Testis (tissue), 3 donors: Measurements from ENCODE around the gene COL4A3. TPM values are rescaled to one million over a fixed set of nuclear protein-coding genes. Genes with fewer than 3 reads are reported as not detected.

Experiments
- DNase-seq: peaks from one replicate; pipeline ENCODE4 v3.0.0-alpha.2; 2019
- H3K27ac ChIP-seq, 2 donors: fragments of 200-600 bp; sonication (generic); one replicate each; pipeline ENCODE4 v1.5.1; 2019
- H3K27me3 ChIP-seq: fragments of 200-600 bp; sonication (generic); one replicate; pipeline ENCODE4 v1.5.1; 2019
- H3K36me3 ChIP-seq: fragments of 200-600 bp; sonication (generic); one replicate; pipeline ENCODE4 v1.5.1; 2017; ENCODE audit warnings: low read depth; ENCODE audit errors: missing control alignments
- H3K4me1 ChIP-seq: fragments of 200-600 bp; sonication (generic); one replicate; pipeline ENCODE4 v1.5.1; 2019
- H3K4me3 ChIP-seq, 2 donors: fragments of 200-600 bp; sonication (generic); one replicate each; pipeline ENCODE4 v1.5.1; 2017 to 2019
- H3K9me3 ChIP-seq: fragments of 200-600 bp; sonication (generic); one replicate; pipeline ENCODE4 v1.5.1; 2017
- CTCF ChIP-seq, 3 experiments: fragments of 450-650 bp in 2 of 3; fragments of 200-600 bp in 1 of 3; sonication (generic) in 1 of 3; IDR thresholded peaks; one replicate each; pipeline ENCODE4 v1.5.1; 2016 to 2019; ENCODE audit warnings: antibody characterized with exemption in 3 of 3, mild to moderate bottlenecking in 2 of 3, moderate library complexity in 1 of 3
- POLR2A ChIP-seq: fragments of 450-650 bp; IDR thresholded peaks from one replicate; pipeline ENCODE4 v1.6.1; 2017; ENCODE audit warnings: antibody characterized with exemption, mild to moderate bottlenecking, moderate library complexity
- WGBS, 2 donors: methylation state at CpG; one replicate each; pipeline ENCODE4 v1.1.5; 2018; 5-methylcytosine and 5-hydroxymethylcytosine counted together
- intact Hi-C: fragments of 100-400 bp; cut with DNase I; formaldehyde crosslinking; loops from one replicate; pipeline ENCODE4 v1.15.1; 2023; ENCODE audit warnings: low total_unique reads
- polyA plus RNA-seq: library from polyadenylated mRNA; stranded (reverse); fragments of 350-450 nt; fragmentation: Illumina TruSeq; extraction: RNeasy Lipid Tissue Mini Kit (QIAGEN cat#74804); gene quantifications from one replicate; pipeline ENCODE4 v1.2.3, GENCODE V29; 2014; ENCODE audit warnings: low read depth, low replicate concordance; ENCODE audit not compliant: insufficient read depth
- total RNA-seq, 2 donors: library from RNA; depleted of rRNA; stranded (reverse); fragments of >200 nt; gene quantifications; one replicate each; pipeline ENCODE4 v1.2.3, GENCODE V29; 2016

The COL4A3 gene
- total and polyA plus RNA-seq, 3 donors from 2014 or later, result 3.7 to 11.0 (median 9.0) TPM

DNA sequence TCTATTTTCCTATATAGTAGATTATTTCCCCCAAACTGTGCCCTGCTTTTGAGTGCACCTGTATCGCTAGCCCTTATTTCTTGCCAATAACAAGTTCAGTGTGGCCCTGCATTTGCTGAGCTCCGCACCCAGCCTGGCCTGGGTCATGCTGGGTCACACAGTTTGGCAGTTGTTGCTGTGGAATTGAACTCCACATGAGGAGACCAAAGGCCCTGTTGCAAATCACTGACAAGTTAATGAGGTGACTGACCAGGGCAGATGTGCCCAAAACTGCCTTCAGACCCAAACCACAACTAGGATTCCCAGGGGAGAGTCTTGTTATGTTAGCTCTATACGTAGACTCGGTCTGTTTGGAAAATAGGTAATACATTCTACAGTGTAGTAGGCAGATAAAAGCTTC, 31.4 kb upstream of the COL4A3 start:
- DNase-seq, result no peak
- TF ChIP-seq CTCF (IDR thresholded peaks at IDR 0.05), result no peak
- TF ChIP-seq POLR2A, result no peak
- Histone ChIP-seq H3K4me1 (peaks cover 13% of the 10 kb centered on the region), H3K36me3 (no peaks in the 10 kb centered on the region), H3K4me3 (no peak overlapping the region), H3K9me3 (no peaks in the 10 kb centered on the region), H3K27me3 (no peaks in the 10 kb centered on the region), H3K27ac (no peak overlapping the region)
- 32 to 61% methylated on average over 4 of the region's 4 CpGs for WGBS, 2 donors
- intact Hi-C loops, result loop anchor here (5.0 kb wide), 1 partner anchor 104 kb away; no protein-coding TSS in a partner anchor

DNA sequence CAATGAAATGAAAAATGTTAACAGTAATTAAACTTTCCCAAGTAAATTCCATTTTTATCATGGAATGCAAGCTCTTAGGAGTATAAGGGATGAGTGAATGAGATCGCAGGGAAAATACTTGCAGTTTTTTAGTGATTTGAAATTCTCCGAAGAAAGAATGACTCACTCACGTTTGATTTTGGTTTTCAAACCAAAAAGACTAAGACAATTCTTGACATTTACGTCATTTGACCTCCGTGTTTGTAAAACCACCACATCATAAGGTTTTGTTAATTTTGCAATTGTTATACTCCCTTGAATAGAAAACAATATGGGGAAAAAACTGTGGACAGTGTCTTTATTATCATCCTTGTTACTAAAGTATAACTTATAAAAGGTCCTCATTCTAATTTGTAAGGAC, 29.8 kb upstream of the COL4A3 start:
- Histone ChIP-seq H3K36me3 (no peaks in the 10 kb centered on the region), H3K4me3 (no peak overlapping the region), H3K27me3 (no peaks in the 10 kb centered on the region), H3K9me3 (no peaks in the 10 kb centered on the region), H3K4me1 (peaks cover 13% of the 10 kb centered on the region), H3K27ac (peak overlapping the region in 1 of 2 donors; percentile 37)
- intact Hi-C loops, result loop anchor here (5.0 kb wide), 1 partner anchor 103 kb away; no protein-coding TSS in a partner anchor
- DNase-seq, result no peak
- WGBS, 2 donors, result 49 to 63% methylated on average over 5 of the region's 5 CpGs
- TF ChIP-seq CTCF (IDR thresholded peaks at IDR 0.05) (no peak), POLR2A (no peak)

- DNase-seq, result no peak
- TF ChIP-seq CTCF (IDR thresholded peaks at IDR 0.05) (no peak), POLR2A (no peak)
- Histone ChIP-seq H3K4me1 (peaks cover 2% of the 10 kb centered on the region), H3K27ac (no peak overlapping the region), H3K4me3 (no peak overlapping the region), H3K36me3 (no peaks in the 10 kb centered on the region), H3K9me3 (no peaks in the 10 kb centered on the region), H3K27me3 (no peaks in the 10 kb centered on the region)
- WGBS, 2 donors, result 91 to 92% methylated on average over 4 of the region's 4 CpGs
- intact Hi-C loops, result no loop called here
Measured at GRCh38 chr2:227141301-227141700, 23.1 kb upstream of the COL4A3 start.

GRCh38 chr2:227143895-227144294, 20.5 kb upstream of the COL4A3 start:
- Histone ChIP-seq H3K36me3 (no peaks in the 10 kb centered on the region), H3K4me1 (no peaks in the 10 kb centered on the region), H3K27me3 (no peaks in the 10 kb centered on the region), H3K27ac (peak overlapping the region in 1 of 2 donors; percentile 53), H3K4me3 (no peak overlapping the region), H3K9me3 (no peaks in the 10 kb centered on the region)
- DNase-seq, result no peak
- intact Hi-C loops, result no loop called here
- TF ChIP-seq CTCF (IDR thresholded peaks at IDR 0.05), result no peak
- no peak for TF ChIP-seq POLR2A
- 33 to 54% methylated on average over 1 of the region's 1 CpG for WGBS, 2 donors

DNA sequence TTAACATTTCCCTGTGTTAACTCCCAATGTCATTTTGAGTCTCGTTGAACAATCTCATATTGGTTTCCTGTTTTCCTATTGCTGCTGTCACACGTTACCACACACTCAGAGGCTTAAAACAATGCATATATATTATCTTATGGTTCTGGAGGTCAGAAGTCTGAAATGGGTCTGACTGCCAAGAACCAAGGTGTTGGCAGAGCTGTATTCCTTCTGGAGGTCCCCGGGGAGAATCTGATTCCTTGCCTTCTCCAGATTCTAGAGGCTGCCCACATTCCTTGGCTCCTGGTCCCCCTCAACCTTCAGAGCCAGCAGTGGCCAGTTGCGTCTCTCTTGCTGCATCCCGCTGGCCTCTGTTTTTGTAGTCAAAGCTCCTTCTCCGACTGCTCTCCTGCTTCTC, 18.0 kb upstream of the COL4A3 start:
- Histone ChIP-seq H3K4me1 (no peaks in the 10 kb centered on the region), H3K9me3 (no peaks in the 10 kb centered on the region), H3K27ac (no peak overlapping the region), H3K36me3 (no peaks in the 10 kb centered on the region), H3K27me3 (no peaks in the 10 kb centered on the region), H3K4me3 (no peak overlapping the region)
- TF ChIP-seq POLR2A, result no peak
- TF ChIP-seq CTCF (IDR thresholded peaks at IDR 0.05), result no peak
- no peak for DNase-seq
- intact Hi-C loops, result no loop called here
- 78 to 88% methylated on average over 6 of the region's 6 CpGs for WGBS, 2 donors
